GM19467 (cell line): ENCODE results near the gene ACHE.
A peak's percentile ranks its signal among the peaks of the same experiment; 100 is the strongest.

ENCODE experiments used
- ATAC-seq: cut with Tn5 transposase; IDR thresholded peaks from one replicate; pipeline ENCODE4 v1.9.1; 2021; ENCODE audit warnings: mild to moderate bottlenecking, moderate library complexity; ENCODE audit not compliant: unreplicated experiment

ACHE gene

DNA sequence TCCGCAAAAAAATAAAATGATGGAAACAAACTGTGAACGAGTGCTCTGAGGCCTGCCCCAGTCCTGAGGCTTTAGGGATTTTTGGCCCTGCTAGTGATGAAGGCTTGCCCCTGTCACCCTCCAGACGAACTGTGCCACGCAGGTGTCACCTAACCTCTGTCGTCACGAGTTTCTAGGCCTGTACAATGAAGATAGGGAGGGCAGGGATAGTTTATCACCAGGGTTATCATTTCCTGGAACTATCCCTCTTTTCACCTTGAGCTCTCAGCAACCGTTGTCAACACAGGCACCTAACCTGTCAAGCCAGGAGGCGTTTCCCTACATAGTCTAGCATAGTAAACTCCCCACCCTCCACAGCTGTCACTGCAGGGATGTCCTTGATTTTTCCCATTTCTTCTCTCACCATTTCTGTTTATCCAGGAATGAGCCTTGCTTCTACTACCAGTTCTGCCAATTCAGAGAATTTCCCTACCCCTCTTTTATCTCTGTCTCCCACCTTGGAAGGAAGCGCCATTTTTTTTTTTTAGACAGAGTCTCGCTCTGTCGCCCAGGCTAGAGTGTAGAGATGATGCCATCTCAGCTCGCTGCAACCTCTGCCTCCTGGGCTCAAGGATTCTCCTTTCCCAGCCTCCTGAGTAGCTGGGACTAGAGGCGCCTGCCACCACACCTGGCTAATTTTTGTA is 2.2 kb upstream of the ACHE start:
- no peak for ATAC-seq

DNA sequence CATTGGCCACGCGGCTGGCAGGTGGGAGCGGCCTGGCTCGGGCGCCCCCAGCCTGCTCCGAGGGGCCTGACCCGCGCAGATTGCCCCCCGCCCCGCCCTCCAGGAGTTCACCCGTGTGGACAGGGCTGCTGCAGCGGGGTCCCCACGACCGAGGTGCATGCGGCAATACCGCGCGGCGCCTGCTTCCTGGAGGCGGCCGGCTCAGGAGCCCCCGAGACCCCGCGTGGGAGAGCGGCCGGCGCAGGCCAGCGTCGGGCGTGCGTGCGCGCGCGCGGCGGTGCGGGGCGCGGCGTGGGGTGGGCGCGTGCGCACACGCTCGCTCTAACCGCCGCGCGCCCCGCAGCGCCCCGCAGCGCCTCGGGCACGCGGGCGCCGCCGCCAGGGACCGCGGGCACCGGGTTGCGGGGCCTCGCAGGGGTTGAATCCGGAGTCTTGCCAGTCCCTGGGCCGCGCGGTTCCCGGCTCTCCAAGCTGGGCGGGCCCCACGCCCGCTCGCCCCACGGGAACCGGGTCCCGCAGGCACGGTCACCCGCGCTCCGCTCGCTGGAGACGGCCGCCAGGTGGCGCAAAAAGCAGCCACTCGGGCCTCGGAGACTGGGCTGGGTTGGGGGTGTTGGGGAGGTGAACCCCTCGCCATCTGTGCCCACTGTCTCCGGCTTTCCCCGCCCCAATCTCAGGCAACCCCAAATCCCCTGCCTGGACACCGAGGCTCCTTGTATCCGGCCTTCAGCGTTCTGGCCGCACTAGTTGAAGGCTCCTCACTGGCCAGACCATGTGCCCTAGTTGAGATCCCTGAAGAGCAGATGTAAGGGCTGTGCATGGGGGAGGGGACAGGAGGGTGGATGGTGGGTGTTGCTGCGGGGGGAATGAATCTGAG is 1.3 kb upstream of the ACHE start:
- no peak for ATAC-seq

- ATAC-seq: no peak
These were observed 456 bp upstream of the ACHE start for GRCh38 chr7:100895956-100896731.

DNA sequence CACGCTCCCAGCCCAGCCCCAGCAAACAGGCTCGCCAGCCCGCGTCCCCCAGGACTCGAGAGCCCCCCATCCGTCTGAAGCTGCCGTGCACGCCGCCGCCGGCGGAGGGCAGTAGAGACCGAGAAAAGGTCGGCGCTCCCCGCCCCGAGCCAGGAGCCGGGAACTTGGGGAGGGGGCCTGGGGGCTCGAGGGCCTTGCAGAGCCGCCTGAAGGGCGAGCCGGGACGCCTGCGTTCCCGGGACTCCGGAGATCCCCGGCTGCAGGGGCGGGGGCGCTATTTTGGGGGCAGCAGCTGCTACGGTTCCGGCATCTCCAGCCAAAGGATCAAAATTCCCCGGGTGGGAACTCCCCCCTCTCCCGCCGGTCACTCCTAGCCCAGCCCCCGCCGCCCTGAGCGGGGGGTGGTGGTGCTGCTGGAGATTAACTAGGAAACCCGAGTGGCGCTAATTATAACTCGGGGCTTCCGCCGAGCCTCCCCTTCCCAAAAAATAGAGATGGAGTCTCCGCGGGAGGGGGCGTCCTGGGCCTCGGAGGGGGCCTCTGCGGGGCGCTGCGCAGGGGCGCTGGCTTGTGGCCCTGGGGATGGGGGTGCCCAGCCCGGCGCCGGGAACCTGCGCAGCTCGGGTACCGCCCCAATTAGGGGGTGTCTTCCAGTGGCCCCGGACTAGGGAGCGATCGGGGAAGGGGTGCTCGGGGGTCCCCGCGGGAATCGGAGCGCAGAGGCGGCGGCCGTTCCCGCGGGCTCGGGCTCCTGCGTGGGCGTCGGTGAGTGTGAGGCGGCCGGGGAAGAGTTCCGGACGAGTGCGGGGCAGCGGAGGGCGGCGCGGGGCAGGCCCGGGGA is 608 bp downstream of the ACHE start:
- ATAC-seq: no peak

DNA sequence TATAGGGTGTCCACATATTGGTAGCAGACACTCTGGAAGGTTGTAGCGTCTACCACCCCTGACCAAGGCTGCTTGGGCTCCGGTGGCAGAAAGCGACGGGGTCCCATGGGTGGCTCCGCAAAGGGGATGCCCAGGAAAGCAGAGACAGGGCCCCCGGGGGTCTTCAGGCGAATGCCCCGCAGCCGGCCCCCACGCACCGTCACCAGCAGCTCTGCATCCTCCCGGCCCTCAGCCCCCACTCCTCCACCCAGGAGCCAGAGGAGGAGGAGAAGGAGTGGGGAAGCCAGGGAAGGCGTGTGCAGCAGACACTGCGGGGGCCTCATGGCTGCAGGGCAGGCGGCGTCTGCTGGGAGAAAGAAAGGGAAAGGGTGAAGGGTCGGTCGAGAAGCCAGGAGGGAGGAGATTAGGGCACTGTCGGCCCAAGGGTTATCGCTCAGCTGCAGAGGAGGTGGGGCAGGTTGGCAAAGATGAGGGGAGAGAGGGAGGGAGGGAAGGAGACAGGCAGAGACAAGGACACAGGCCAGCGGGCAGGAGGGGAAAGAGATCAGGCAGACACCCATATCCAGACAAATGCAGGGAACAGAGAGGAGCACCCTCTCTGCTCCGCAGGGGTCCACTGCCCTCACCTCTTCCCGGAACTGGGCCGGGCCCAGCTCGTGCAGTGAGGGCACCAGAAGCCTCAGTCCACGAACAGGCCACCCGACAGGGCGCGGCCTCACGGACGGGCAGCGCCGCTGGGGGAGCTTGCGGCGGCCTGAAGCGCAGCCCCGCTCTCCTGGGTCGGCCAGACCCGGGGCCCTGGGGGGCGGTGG is 1.6 kb downstream of the ACHE start:
- no peak for ATAC-seq

GRCh38 chr7:100893318-100893895 is 2.3 kb downstream of the ACHE start:
- no peak for ATAC-seq

- ATAC-seq: no peak
These were observed 3.0 kb downstream of the ACHE start for GRCh38 chr7:100892364-100893317.

GRCh38 chr7:100891568-100892247 is 4.0 kb downstream of the ACHE start:
- ATAC-seq: no peak

DNA sequence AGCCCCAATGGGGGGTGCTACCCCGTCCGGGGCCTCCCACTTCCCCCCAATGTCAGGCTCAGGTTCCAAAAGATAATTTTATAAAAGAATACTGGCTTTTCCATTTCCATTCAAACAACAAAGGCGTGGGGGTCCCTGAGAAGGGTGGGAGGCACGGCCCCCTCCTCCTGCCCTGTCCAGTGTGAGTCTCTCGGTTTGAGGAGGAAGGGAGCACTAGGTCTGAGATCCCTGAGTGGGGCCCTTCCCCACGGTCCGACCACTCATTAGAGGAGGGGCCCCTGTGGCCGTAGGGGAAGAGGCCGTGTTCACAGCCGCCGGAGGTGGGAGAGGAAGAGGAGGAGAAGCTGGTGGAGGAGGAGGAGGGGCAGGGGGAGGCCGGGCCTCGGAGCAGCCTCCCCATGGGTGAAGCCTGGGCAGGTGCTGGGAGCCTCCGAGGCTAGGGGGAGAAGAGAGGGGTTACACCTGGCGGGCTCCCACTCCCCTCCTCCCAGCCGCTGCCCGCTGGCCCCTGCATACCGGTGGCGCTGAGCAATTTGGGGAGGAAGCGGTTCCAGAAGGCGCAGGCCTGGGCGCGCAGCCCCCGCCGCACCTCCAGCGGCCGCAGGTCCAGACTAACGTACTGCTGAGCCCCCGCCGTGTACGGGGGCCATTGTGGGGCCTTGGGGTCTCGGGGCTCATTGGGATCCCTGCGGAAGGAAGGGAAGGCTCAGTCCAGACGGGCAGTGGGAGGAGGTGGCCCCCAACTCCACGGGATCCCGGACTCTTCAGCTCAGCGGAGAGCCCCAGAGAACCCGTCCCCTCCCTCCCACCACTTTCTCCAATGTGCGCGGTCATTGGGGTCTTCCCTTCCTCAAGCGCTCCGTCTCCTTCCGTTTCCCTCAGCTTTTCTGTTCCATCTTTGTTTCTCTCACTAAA is 4.8 kb downstream of the ACHE start:
- no peak for ATAC-seq

DNA sequence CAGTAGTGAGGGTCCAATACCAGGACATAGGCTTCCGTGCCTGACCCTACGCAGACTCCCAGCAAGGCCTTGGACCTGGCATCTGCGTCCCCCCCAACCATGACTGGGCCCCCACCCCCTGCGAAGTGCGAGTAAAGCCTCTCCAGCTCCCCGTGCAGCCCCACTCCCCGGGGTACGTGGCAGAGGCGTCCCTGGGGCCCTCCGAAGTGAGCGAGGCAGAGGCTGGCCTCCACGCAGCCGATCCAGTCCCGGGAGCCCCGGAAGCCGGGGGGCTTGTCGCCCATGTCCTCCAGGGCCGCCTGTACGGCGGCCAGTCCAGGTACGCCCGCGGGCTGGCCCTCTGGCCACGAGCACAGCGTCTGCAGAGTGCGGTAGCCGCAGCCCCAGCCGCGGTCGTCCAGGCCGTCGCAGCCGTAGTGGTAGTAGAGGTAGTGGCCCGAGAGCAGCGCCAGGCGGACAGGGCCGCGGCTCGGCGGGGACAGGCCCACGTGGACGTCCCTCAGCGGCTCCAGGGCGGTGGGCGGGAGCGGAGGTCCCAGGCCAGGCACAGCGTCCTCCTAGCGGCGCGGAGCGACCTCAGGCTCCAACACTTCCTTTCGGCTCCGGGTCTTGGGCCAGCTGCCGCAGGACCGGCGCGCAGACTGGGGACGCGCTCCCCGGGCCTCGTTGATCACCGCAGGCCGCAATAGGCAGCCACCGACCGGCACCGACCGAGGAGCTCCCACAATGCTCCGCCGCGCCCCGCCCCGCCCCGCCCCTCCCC is 6.5 kb downstream of the ACHE start, which contains the start of gene UFSP1:
TSS of gene UFSP1 (minus strand) at position 728 of the 763 bp plus-strand sequence. CDS start at position 284, 444 bp downstream.
- ATAC-seq: peak; percentile 20

DNA sequence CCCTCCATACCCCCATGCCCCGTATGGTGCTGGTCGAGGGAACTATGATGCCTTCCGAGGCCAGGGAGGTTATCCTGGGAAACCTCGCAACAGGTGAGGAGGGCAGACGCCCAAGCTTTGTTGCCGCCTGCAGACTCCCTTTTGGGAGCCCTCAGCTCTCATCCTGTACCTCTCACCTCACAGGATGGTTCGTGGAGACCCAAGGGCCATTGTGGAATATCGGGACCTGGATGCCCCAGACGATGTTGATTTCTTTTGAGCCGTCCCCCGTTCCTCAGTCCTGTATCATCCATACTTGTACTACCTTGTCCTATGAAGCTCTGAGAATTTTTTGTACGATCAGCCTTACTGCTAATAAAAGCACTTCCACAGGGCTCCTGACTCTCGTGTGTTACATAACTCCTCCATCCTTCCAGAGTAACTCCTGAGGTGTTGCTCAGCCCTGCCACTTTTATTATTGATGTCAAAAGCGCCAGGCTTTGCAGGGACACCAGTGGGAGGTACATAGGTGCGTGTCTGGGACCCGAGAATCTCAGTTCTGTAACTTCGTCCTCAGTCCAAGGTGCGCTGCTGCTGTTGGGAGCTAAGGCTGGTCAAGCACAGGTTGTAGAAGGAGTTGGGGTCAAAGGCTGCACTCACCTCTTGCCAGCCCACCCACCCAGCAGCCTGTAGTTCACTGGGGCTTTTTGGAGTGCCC is 7.2 kb downstream of the ACHE start:
- ATAC-seq: no peak

GRCh38 chr7:100887516-100888290 is 8.0 kb downstream of the ACHE start:
- ATAC-seq: peak; percentile 38

GRCh38 chr7:100886936-100887515 is 8.7 kb downstream of the ACHE start:
- ATAC-seq: no peak
